ENCODE data around the gene TFEC.

DNA sequence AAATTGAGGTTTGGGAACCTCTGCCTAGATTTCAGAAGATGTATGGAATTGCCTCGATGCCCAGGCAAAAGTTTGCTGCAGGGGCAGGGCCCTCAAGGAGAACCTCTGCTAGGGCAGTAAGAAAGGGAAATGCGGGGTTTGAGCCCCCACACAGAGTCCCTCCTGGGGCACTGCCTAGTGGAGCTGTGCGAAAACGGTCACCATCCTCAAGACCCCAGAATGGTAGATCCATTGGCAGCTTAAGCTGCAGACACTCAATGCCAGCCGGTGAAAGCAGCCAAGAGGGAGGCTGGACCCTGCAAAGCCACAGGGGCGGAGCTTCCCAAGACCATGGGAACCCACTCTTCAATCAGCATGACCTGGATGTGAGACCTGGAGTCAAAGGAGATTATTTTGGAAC lies 15.0 kb upstream of the TFEC start:
- TF ChIP-seq POLR2A (IDR thresholded peaks at IDR 0.05; ENCODE audit: low read depth, low read length), result no peak
- no peak for TF ChIP-seq POLR2AphosphoS5 (IDR thresholded peaks at IDR 0.05; ENCODE audit: low read depth, low read length)
- TF ChIP-seq TAF1 (IDR thresholded peaks at IDR 0.05; ENCODE audit: low read depth, low read length), result no peak
- no peak for TF ChIP-seq SPI1 (IDR thresholded peaks at IDR 0.05; ENCODE audit: low read depth, low read length)
- TF ChIP-seq POU2F2 (IDR thresholded peaks at IDR 0.05; ENCODE audit: low read depth, low read length), result no peak
- no peak for TF ChIP-seq PAX5 (IDR thresholded peaks at IDR 0.05; ENCODE audit: insufficient read depth, low read length, severe bottlenecking)

Measured in GM12891 (cell line).